ENCODE data around the gene RAB13. TPM values are rescaled to one million over a fixed set of nuclear protein-coding genes. Genes with fewer than 3 reads are reported as not detected.
"Not testable (repeated sequence)": the region's sequence is repeated elsewhere in the genome, so short reads cannot be mapped to it uniquely, and the experiment has no call there.

Gene RAB13
- total RNA-seq, 1 donor from 2014 or later = 41.9 TPM

DNA sequence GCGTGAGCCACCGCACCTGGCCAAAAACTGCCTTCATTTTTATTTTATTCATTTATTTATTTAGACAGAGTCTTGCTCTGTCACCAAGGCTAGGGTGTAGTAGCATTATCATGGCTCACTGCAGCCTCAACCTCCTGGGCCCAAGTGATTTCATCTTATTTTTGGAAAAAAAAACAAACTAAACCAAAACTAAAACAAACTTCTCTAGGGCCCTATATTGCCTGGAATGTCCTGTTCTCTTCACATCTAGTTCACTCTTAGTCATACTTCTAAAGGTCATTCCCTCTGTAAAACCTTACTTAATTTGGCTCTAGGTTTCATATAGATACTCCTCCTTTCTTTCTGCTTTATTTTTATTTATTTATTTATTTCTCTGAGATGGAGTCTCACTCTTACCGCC lies 20.0 kb upstream of the RAB13 start:
- TF ChIP-seq, protein P1, sequence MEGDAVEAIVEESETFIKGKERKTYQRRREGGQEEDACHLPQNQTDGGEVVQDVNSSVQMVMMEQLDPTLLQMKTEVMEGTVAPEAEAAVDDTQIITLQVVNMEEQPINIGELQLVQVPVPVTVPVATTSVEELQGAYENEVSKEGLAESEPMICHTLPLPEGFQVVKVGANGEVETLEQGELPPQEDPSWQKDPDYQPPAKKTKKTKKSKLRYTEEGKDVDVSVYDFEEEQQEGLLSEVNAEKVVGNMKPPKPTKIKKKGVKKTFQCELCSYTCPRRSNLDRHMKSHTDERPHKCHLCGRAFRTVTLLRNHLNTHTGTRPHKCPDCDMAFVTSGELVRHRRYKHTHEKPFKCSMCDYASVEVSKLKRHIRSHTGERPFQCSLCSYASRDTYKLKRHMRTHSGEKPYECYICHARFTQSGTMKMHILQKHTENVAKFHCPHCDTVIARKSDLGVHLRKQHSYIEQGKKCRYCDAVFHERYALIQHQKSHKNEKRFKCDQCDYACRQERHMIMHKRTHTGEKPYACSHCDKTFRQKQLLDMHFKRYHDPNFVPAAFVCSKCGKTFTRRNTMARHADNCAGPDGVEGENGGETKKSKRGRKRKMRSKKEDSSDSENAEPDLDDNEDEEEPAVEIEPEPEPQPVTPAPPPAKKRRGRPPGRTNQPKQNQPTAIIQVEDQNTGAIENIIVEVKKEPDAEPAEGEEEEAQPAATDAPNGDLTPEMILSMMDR (conservative IDR thresholded peaks at IDR 0.05; ENCODE audit: low read depth, low read length) = no peak
- DNase-seq (ENCODE audit: low read depth) = no peak

DNA sequence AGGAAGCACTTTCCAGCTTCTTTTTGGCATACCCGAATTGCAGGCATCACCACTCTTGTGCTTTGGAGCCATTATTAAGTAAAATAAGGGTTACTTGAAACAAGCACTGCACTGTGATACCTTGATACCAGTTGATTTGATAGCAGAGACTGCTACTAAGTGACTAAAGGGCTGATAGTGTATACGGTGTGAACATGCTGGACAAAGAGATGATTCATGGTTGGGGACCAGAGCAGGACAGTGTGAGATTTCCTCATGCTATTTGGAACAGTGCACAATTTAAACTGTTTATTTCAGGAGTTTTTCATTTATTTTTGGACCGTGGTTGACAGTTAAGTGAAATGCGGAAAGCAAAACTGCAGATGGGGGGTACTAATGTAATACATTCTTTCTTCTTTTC lies 14.3 kb upstream of the RAB13 start:
- no peak for DNase-seq (ENCODE audit: low read depth)
- TF ChIP-seq, protein P1 (conservative IDR thresholded peaks at IDR 0.05; ENCODE audit: low read depth, low read length) = no peak
- no peak overlapping the region for H3K4me3 ChIP-seq (ENCODE audit: low read depth, low read length)

More for the DNA sequence above, 20.0 kb upstream of the RAB13 start:
- H3K4me3 ChIP-seq (ENCODE audit: low read depth, low read length) = no peak overlapping the region

DNA sequence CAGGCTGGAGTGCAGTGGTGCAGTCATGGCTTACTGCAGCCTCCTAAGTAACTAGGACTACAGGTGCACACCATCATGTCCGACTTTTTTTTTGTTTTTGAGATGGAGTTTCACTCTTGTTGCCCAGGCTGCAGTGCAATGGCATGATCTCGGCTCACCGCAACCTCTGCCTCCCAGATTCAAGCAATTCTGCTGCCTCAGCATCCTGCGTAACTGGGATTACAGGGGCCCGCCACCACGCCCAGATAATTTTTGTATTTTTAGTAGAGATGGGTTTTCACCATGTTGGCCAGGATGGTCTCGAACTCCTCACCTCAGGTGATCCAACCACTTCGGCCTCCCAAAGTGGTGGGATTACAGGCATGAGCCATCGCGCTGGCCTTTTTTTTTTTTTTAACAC lies 10.7 kb upstream of the RAB13 start:
- not testable (repeated sequence) for DNase-seq (ENCODE audit: low read depth); H3K4me3 ChIP-seq (ENCODE audit: low read depth, low read length)

DNA sequence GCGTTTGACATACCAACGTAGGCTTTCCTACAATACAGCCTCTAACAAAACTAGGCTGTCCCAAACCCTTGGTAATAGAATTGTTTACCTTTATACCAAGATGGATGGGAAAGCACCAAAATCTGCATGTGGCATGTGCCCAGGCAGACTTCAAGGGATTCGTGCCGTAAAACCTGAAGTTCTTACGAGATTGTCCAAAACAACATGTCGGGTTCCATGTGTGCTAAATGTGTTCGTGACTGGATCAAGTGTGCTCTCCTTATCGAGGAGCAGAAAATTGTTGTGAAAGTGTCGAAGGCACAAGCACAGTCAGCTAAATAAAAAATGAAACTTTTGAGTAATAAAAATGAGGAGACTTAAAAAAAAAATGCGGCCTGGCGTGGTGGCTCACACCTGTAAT lies 9.5 kb upstream of the RAB13 start:
- DNase-seq (ENCODE audit: low read depth) = no peak
- H3K4me3 ChIP-seq (ENCODE audit: low read depth, low read length) = no peak overlapping the region
- TF ChIP-seq, protein P1 (conservative IDR thresholded peaks at IDR 0.05; ENCODE audit: low read depth, low read length) = no peak

DNA sequence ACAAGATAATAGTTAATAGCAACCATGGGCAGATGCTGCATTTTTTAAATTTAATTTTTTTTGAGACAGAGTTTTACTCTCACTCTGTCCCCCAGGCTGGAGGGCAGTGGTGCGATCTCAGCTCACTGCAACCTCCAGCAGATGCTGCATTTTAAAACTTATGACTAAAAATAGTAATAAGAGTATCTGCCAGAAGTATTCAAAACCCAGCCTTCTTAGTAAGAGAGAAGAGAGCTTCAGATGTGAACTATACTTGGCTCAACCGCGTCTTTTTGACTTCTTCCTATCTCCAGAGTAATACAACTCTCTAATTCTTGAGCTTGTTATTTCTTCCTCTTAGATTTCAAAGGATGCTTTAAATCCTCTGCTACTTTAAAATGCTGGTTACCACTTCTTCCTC lies 9.1 kb upstream of the RAB13 start:
- H3K4me3 ChIP-seq (ENCODE audit: low read depth, low read length) = no peak overlapping the region
- no peak for DNase-seq (ENCODE audit: low read depth)
- TF ChIP-seq, protein P1 (conservative IDR thresholded peaks at IDR 0.05; ENCODE audit: low read depth, low read length) = no peak

DNA sequence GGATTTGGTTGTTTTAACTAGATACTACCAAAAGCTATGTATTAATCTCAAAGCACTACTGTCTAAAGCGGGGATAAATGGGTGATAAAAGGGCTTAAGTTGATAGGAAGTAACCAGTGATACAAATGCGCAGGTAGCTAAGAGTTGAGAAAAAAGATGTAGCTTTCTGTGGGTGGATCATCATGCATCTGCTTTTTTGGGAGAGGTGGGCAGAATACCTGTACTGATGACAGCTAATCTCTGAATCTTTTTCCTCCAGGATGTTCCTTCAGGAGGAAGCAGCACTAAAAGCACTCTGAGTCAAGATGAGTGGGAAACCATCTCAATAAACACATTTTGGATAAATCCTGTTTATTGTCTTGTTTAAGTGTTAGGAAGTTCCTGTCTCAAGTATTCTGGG lies 5.7 kb upstream of the RAB13 start:
- DNase-seq (ENCODE audit: low read depth) = no peak
- peak overlapping the region; percentile 84 for H3K4me3 ChIP-seq (ENCODE audit: low read depth, low read length)
- TF ChIP-seq, protein P1 (conservative IDR thresholded peaks at IDR 0.05; ENCODE audit: low read depth, low read length) = no peak

DNA sequence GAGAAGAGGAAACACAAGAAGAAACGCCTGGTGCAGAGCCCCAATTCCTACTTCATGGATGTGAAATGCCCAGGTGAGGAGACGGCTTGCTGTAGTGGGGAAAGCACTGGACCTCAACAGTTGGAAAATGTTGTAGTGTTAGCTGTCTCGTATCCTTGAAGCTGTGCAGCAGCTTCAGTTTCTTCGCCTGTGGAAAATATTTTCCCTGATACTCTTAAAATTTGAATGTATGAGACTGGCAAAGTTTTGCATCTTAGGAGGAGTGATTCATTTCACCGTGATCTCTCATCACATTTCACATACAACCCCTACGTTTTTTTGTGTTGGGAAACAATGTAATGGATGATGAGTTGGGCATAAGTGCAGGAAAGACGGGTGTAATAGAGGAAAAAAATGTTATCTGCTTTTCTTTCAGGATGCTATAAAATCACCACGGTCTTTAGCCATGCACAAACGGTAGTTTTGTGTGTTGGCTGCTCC lies 5.1 kb upstream of the RAB13 start:
- TF ChIP-seq, protein P1 (conservative IDR thresholded peaks at IDR 0.05; ENCODE audit: low read depth, low read length) = no peak
- DNase-seq (ENCODE audit: low read depth) = no peak
- peak overlapping the region; percentile 84 for H3K4me3 ChIP-seq (ENCODE audit: low read depth, low read length)

All from epithelial cell of proximal tubule (primary cell).